IMR-90 (cell line): ENCODE data around the gene ARMH4. TPM values are rescaled to one million over a fixed set of nuclear protein-coding genes. Genes with fewer than 3 reads are reported as not detected.

Experiments
- ATAC-seq: fragments of 200-7000 bp; cut with Tn5 transposase; 2 replicates; pipeline ENCODE4 v1.9.1; 2020; ENCODE audit warnings: low read depth, mild to moderate bottlenecking, moderate library complexity
- BruUV-seq: library from RNA; stranded (reverse); fragments of 400-500 nt; replicated peaks from 2 replicates; lab custom pipeline; 2021; lab: Mats Ljungman, UMichigan
- CTCF ChIA-PET: fragments of 300-600 bp; formaldehyde crosslinking; extraction: SDS; loops from one replicate; lab custom pipeline; 2021; ENCODE audit warnings: antibody characterized with exemption; lab: Yijun Ruan, JAX
- POLR2A ChIA-PET: fragments of 300-600 bp; sonication (Branson Sonifier 250); formaldehyde crosslinking; loops from one replicate; lab custom pipeline; 2022; ENCODE audit warnings: antibody characterized with exemption; ENCODE audit not compliant: unreplicated experiment; lab: Charles Lee
- DNase-seq: peaks from one replicate; pipeline ENCODE4 v3.0.0; 2013
- H2AFZ ChIP-seq: replicated peaks from 2 replicates; pipeline ENCODE3; 2013; ENCODE audit warnings: low read length, mild to moderate bottlenecking; ENCODE audit not compliant: poor library complexity
- H2AK5ac ChIP-seq: 2 replicates; pipeline ENCODE4 v1.6.1; 2013; ENCODE audit warnings: low read depth, low read length, inconsistent platforms
- H2AK9ac ChIP-seq: replicated peaks from 2 replicates; pipeline ENCODE3; 2013; ENCODE audit warnings: mild to moderate bottlenecking, low read depth, low read length, moderate library complexity; ENCODE audit not compliant: poor library complexity
- H2BK120ac ChIP-seq: 2 replicates; pipeline ENCODE4 v1.6.1; 2013; ENCODE audit warnings: low read depth, low read length, inconsistent platforms
- H2BK15ac ChIP-seq: 3 replicates; pipeline ENCODE4 v1.6.1; 2013; ENCODE audit warnings: low read depth, low read length, inconsistent platforms
- H2BK20ac ChIP-seq: 2 replicates; pipeline ENCODE4 v1.6.1; 2013; ENCODE audit warnings: low read depth, mild to moderate bottlenecking, inconsistent platforms, low read length, moderate library complexity
- H2BK5ac ChIP-seq: 2 replicates; pipeline ENCODE4 v1.6.1; 2013; ENCODE audit warnings: mild to moderate bottlenecking, low read depth, low read length, inconsistent platforms; ENCODE audit not compliant: poor library complexity, severe bottlenecking
- H3K14ac ChIP-seq: replicated peaks from 2 replicates; pipeline ENCODE4 v1.6.1; 2013; ENCODE audit warnings: low read depth, low read length, inconsistent platforms
- H3K18ac ChIP-seq: 2 replicates; pipeline ENCODE4 v1.6.1; 2013; ENCODE audit warnings: low read depth, low read length, control low read depth
- H3K23ac ChIP-seq: 2 replicates; pipeline ENCODE4 v1.6.1; 2013; ENCODE audit warnings: low read depth, low read length, inconsistent platforms
- H3K27ac ChIP-seq: 2 replicates; pipeline ENCODE4 v1.5.1; 2013; ENCODE audit warnings: mild to moderate bottlenecking, control low read depth, low read length; ENCODE audit not compliant: insufficient read depth
- H3K27me3 ChIP-seq: 2 replicates; pipeline ENCODE4 v1.6.1; 2013; ENCODE audit warnings: low read length; ENCODE audit not compliant: control insufficient read depth, insufficient read depth
- H3K36me3 ChIP-seq: 2 replicates; pipeline ENCODE4 v1.6.1; 2013; ENCODE audit warnings: low read length, mixed read lengths; ENCODE audit not compliant: control insufficient read depth, insufficient read depth
- H3K4ac ChIP-seq: 2 replicates; pipeline ENCODE4 v1.6.1; 2013; ENCODE audit warnings: low read depth, low read length, inconsistent platforms
- H3K4me1 ChIP-seq: 2 replicates; pipeline ENCODE4 v1.6.1; 2013; ENCODE audit warnings: low read length, mixed read lengths; ENCODE audit not compliant: control insufficient read depth, insufficient read depth
- H3K4me2 ChIP-seq: 2 replicates; pipeline ENCODE4 v1.6.1; 2013; ENCODE audit warnings: low read depth, mild to moderate bottlenecking, control low read depth, low read length, moderate library complexity
- H3K4me3 ChIP-seq: 2 replicates; pipeline ENCODE4 v1.5.1; 2013; ENCODE audit warnings: low read depth, mild to moderate bottlenecking, control low read depth, low read length, moderate library complexity; ENCODE audit not compliant: insufficient read depth
- H3K56ac ChIP-seq: 2 replicates; pipeline ENCODE4 v1.6.1; 2013; ENCODE audit warnings: low read length, inconsistent platforms; ENCODE audit not compliant: insufficient read depth; ENCODE audit errors: extremely low read depth
- H3K79me1 ChIP-seq, 2 experiments: 2 replicates each; pipeline ENCODE4 v1.6.1; 2013; ENCODE audit warnings: low read length in 2 of 2, inconsistent platforms in 1 of 2, low read depth in 1 of 2
- H3K9ac ChIP-seq: 2 replicates; pipeline ENCODE4 v1.6.1; 2013; ENCODE audit warnings: low read depth, low read length, control low read depth
- H3K9me1 ChIP-seq: 2 replicates; pipeline ENCODE4 v1.6.1; 2013; ENCODE audit warnings: low read length, inconsistent platforms; ENCODE audit not compliant: insufficient read depth
- H3K9me3 ChIP-seq: 2 replicates; pipeline ENCODE4 v1.6.1; 2013; ENCODE audit warnings: low read length; ENCODE audit not compliant: control insufficient read depth, insufficient read depth
- H4K20me1 ChIP-seq: 2 replicates; pipeline ENCODE4 v1.6.1; 2013; ENCODE audit warnings: low read length, inconsistent platforms; ENCODE audit not compliant: insufficient read depth
- H4K5ac ChIP-seq: 2 replicates; pipeline ENCODE4 v1.6.1; 2013; ENCODE audit warnings: mild to moderate bottlenecking, low read depth, low read length, control low read depth
- H4K8ac ChIP-seq, 2 experiments: 2 replicates each; pipeline ENCODE4 v1.6.1; 2013; ENCODE audit warnings: low read depth in 2 of 2, low read length in 2 of 2, control low read depth in 1 of 2, inconsistent platforms in 1 of 2
- H4K91ac ChIP-seq: 2 replicates; pipeline ENCODE4 v1.6.1; 2013; ENCODE audit warnings: low read depth, low read length, inconsistent platforms; ENCODE audit not compliant: insufficient read depth
- BHLHE40 ChIP-seq: fragments of 150-350 bp; IDR thresholded peaks from 2 replicates; pipeline ENCODE4 v1.6.1; 2016; ENCODE audit warnings: mild to moderate bottlenecking, low read depth, low read length
- CEBPB ChIP-seq: IDR thresholded peaks from 2 replicates; pipeline ENCODE4 v1.6.1; 2012; ENCODE audit warnings: low read depth, low read length, improper control_type of control experiment
- CHD1 ChIP-seq: IDR thresholded peaks from 2 replicates; pipeline ENCODE4 v1.6.1; 2012; ENCODE audit warnings: low read depth, low read length, improper control_type of control experiment
- FOS ChIP-seq: fragments of 150-350 bp; IDR thresholded peaks from 2 replicates; pipeline ENCODE4 v1.6.1; 2016; ENCODE audit warnings: low read depth, low read length
- MAFK ChIP-seq: IDR thresholded peaks from 2 replicates; pipeline ENCODE4 v1.6.1; 2012; ENCODE audit warnings: low read depth, low read length, improper control_type of control experiment
- MAZ ChIP-seq: IDR thresholded peaks from 2 replicates; pipeline ENCODE4 v1.6.1; 2012; ENCODE audit warnings: low read depth, mild to moderate bottlenecking, low read length, improper control_type of control experiment, moderate library complexity, borderline replicate concordance
- MXI1 ChIP-seq: IDR thresholded peaks from 2 replicates; pipeline ENCODE4 v1.6.1; 2012; ENCODE audit warnings: low read depth, mild to moderate bottlenecking, low read length, moderate library complexity, borderline replicate concordance
- NFE2L2 ChIP-seq: fragments of 150-350 bp; IDR thresholded peaks from 2 replicates; pipeline ENCODE4 v1.6.1; 2016; ENCODE audit warnings: low read depth, mild to moderate bottlenecking, low read length
- POLR2A ChIP-seq: IDR thresholded peaks from 2 replicates; pipeline ENCODE4 v1.6.1; 2012; ENCODE audit warnings: mild to moderate bottlenecking, low read depth, low read length
- RAD21 ChIP-seq: IDR thresholded peaks from 2 replicates; pipeline ENCODE4 v1.6.1; 2012; ENCODE audit warnings: low read length, improper control_type of control experiment
- RCOR1 ChIP-seq: IDR thresholded peaks from 2 replicates; pipeline ENCODE4 v1.6.1; 2012; ENCODE audit warnings: mild to moderate bottlenecking, low read length, improper control_type of control experiment; ENCODE audit not compliant: insufficient replicate concordance
- RFX5 ChIP-seq: IDR thresholded peaks from 2 replicates; pipeline ENCODE4 v1.8.0; 2012; ENCODE audit warnings: low read depth, mild to moderate bottlenecking, low read length, moderate library complexity
- SMC3 ChIP-seq: fragments of 150-350 bp; IDR thresholded peaks from 2 replicates; pipeline ENCODE4 v1.6.1; 2016; ENCODE audit warnings: low read depth, mild to moderate bottlenecking, antibody characterized with exemption, low read length, moderate library complexity
- dilution Hi-C: fragments of 300-500 bp; cut with HindIII; formaldehyde crosslinking; loops from one replicate; pipeline ENCODE4 v1.14.3; 2018; ENCODE audit warnings: low sequenced_read_pairs; ENCODE audit not compliant: unreplicated experiment
- in situ Hi-C: fragments of 300-500 bp; cut with MboI; formaldehyde crosslinking; loops from 3 replicates; pipeline ENCODE4 v1.14.3; 2019; ENCODE audit warnings: low sequenced_read_pairs, inconsistent platforms, mixed read lengths
- intact Hi-C: fragments of 100-400 bp; cut with micrococcal nuclease; formaldehyde crosslinking; loops from 2 replicates; pipeline ENCODE4 v1.10.0; 2022
- polyA plus RNA-seq, 3 experiments: library from polyadenylated mRNA; depleted of rRNA; stranded (reverse); fragments of >200 nt; gene quantifications; 2 replicates each; pipeline ENCODE4 v1.2.3, GENCODE V29; 2012; ENCODE audit warnings: low replicate concordance in 1 of 3
- total RNA-seq: library from RNA; depleted of rRNA; stranded (reverse); fragments of >200 nt; gene quantifications from 2 replicates; pipeline ENCODE4 v1.2.3, GENCODE V29; 2012
- TF ChIP-seq, protein P1 (sequence below): fragments of 150-350 bp; IDR thresholded peaks from 2 replicates; pipeline ENCODE4 v1.6.1; 2016; ENCODE audit warnings: low read depth, mild to moderate bottlenecking, low read length, moderate library complexity, borderline replicate concordance
- TF ChIP-seq, protein P2 (sequence below): fragments of 150-350 bp; IDR thresholded peaks from 2 replicates; pipeline ENCODE4 v1.6.1; 2017; ENCODE audit warnings: mild to moderate bottlenecking, antibody characterized with exemption, low read length, low read depth
- TF ChIP-seq, protein P3 (sequence below): conservative IDR thresholded peaks from 2 replicates; pipeline ENCODE4 v1.5.1; 2012; ENCODE audit warnings: mild to moderate bottlenecking, low read depth, low read length, improper control_type of control experiment

The ARMH4 gene
- total and polyA plus RNA-seq, 2 of the 4 experiments (the other 2 are of a cell fraction): 4.6 to 5.6 TPM

DNA sequence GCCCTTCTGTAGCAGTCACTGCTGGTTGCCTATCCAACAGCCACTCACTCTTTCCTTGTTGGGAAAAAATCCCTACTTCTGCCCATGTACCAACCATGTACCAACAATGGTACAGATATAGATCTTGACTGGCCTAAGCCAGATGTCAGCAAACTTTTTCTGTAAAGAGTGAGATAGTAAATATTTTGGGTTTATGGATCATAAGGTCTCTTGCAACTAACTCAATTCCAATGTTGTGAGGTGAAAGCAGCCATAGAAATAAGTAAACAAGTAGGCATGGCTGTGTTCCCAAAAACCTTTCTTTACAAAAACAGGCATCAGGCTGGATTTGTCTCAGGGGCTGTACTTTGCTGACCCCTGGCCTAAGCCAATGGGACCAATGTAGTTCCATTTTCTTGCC is 73.5 kb downstream of the ARMH4 start:
- H3K56ac ChIP-seq: no peak overlapping the region
- H2BK120ac ChIP-seq: peak overlapping the region; percentile 66
- H2BK15ac ChIP-seq: peak overlapping the region; percentile 31; the same call in 2 of the 3 replicates
- H3K79me1 ChIP-seq: no peaks in the 10 kb centered on the region
- H2BK20ac ChIP-seq: peak overlapping the region; percentile 75
- H4K8ac ChIP-seq: peak overlapping the region in 1 of 2 experiments; percentile 60; a peak in 2 of 4 replicates
- dilution Hi-C loops: no loop called here
- no peak overlapping the region for H3K27ac ChIP-seq
- H3K4me2 ChIP-seq: peak overlapping the region; percentile 48; the same call in 1 of the 2 replicates
- in situ Hi-C loops: no loop called here
- peaks cover 18% of the 10 kb centered on the region for H3K4me1 ChIP-seq
- peak overlapping the region; percentile 77; the same call in 1 of the 2 replicates for H4K91ac ChIP-seq
- H3K4ac ChIP-seq: peak overlapping the region; percentile 67
- no TSS peak for BruUV-seq
- intact Hi-C loops: loop anchor here (10.0 kb wide), 2 partner anchors 764 to 1584 kb away; no protein-coding TSS in a partner anchor
- H3K18ac ChIP-seq: no peak overlapping the region; the same call in 1 of the 2 replicates
- peak overlapping the region; percentile 46 for H3K14ac ChIP-seq
- peak overlapping the region; percentile 18 for H2AFZ ChIP-seq
- peak overlapping the region; percentile 35; the same call in 1 of the 2 replicates for H3K23ac ChIP-seq
- no peak overlapping the region; the same call in 1 of the 2 replicates for H4K5ac ChIP-seq
- no peaks in the 10 kb centered on the region for H4K20me1 ChIP-seq
- H2AK5ac ChIP-seq: peak overlapping the region; percentile 69; the same call in 1 of the 2 replicates
- no peaks in the 10 kb centered on the region for H3K9me3 ChIP-seq
- TF ChIP-seq MXI1 (no peak), CEBPB (no peak), MAFK (no peak), POLR2A (no peak), MAZ (no peak), FOS (no peak), NFE2L2 (no peak), CHD1 (no peak), BHLHE40 (no peak), SMC3 (no peak), RCOR1 (no peak), RFX5 (no peak), RAD21 (no peak)
- TF ChIP-seq, protein P1, sequence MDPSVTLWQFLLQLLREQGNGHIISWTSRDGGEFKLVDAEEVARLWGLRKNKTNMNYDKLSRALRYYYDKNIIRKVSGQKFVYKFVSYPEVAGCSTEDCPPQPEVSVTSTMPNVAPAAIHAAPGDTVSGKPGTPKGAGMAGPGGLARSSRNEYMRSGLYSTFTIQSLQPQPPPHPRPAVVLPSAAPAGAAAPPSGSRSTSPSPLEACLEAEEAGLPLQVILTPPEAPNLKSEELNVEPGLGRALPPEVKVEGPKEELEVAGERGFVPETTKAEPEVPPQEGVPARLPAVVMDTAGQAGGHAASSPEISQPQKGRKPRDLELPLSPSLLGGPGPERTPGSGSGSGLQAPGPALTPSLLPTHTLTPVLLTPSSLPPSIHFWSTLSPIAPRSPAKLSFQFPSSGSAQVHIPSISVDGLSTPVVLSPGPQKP: no peak
- TF ChIP-seq, protein P2, sequence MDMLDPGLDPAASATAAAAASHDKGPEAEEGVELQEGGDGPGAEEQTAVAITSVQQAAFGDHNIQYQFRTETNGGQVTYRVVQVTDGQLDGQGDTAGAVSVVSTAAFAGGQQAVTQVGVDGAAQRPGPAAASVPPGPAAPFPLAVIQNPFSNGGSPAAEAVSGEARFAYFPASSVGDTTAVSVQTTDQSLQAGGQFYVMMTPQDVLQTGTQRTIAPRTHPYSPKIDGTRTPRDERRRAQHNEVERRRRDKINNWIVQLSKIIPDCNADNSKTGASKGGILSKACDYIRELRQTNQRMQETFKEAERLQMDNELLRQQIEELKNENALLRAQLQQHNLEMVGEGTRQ: no peak
- TF ChIP-seq, protein P3, sequence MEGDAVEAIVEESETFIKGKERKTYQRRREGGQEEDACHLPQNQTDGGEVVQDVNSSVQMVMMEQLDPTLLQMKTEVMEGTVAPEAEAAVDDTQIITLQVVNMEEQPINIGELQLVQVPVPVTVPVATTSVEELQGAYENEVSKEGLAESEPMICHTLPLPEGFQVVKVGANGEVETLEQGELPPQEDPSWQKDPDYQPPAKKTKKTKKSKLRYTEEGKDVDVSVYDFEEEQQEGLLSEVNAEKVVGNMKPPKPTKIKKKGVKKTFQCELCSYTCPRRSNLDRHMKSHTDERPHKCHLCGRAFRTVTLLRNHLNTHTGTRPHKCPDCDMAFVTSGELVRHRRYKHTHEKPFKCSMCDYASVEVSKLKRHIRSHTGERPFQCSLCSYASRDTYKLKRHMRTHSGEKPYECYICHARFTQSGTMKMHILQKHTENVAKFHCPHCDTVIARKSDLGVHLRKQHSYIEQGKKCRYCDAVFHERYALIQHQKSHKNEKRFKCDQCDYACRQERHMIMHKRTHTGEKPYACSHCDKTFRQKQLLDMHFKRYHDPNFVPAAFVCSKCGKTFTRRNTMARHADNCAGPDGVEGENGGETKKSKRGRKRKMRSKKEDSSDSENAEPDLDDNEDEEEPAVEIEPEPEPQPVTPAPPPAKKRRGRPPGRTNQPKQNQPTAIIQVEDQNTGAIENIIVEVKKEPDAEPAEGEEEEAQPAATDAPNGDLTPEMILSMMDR: no peak
- peak overlapping the region; percentile 78 for H2BK5ac ChIP-seq
- POLR2A ChIA-PET: no interaction called here
- no peaks in the 10 kb centered on the region for H3K36me3 ChIP-seq
- no peak overlapping the region for H3K4me3 ChIP-seq
- peak; percentile 40 for DNase-seq
- H3K9me1 ChIP-seq: peaks cover 23% of the 10 kb centered on the region
- H3K9ac ChIP-seq: no peak overlapping the region
- peak overlapping the region; percentile 56 for H2AK9ac ChIP-seq
- ATAC-seq: no peak
- CTCF ChIA-PET: interaction anchor here (1.8 kb wide), 1 partner anchor 11 kb away, joined by 6 read pairs; no protein-coding TSS in a partner anchor
- no peaks in the 10 kb centered on the region for H3K27me3 ChIP-seq
